Activated CD4-positive, alpha-beta T cell treated with anti-CD3 and anti-CD28 coated beads, Interleukin-2, amount 50 U/mL, for 4 hours (primary cell): ENCODE measurements around the gene GABRD.
"Not testable (repeated sequence)": the region's sequence is repeated elsewhere in the genome, so short reads cannot be mapped to it uniquely, and the experiment has no call there.

Experiments used
- DNase-seq, 2 experiments: peaks; one replicate each; pipeline ENCODE4 v3.0.0-alpha.2; 2020

Gene GABRD

GRCh38 chr1:2019172-2019543, at the start of gene GABRD:
Gene GABRD, plus strand, starts transcription at chr1:2019345. Its CDS starts 79 bp downstream, at chr1:2019424.
- no peak for DNase-seq

GRCh38 chr1:1969505-1969900, 49.6 kb upstream of the GABRD start:
- no peak for DNase-seq

GRCh38 chr1:1969953-1970716, 49.0 kb upstream of the GABRD start:
- no peak for DNase-seq

GRCh38 chr1:1971017-1971416, 48.1 kb upstream of the GABRD start:
- no peak for DNase-seq

GRCh38 chr1:1971688-1972087, 47.5 kb upstream of the GABRD start:
- no peak for DNase-seq

- no peak for DNase-seq
These were observed 46.0 kb upstream of the GABRD start for GRCh38 chr1:1972976-1973715.

- no peak for DNase-seq
These were observed 45.2 kb upstream of the GABRD start for GRCh38 chr1:1973716-1974642.

GRCh38 chr1:1974834-1975233, 44.3 kb upstream of the GABRD start:
- no peak for DNase-seq

GRCh38 chr1:1975535-1975934, 43.6 kb upstream of the GABRD start:
- no peak for DNase-seq

- no peak for DNase-seq
These were observed 43.1 kb upstream of the GABRD start for GRCh38 chr1:1976031-1976430.

GRCh38 chr1:1978108-1978507, 41.0 kb upstream of the GABRD start:
- no peak for DNase-seq

GRCh38 chr1:1978690-1979481, 40.3 kb upstream of the GABRD start:
- DNase-seq = not testable (repeated sequence)

- no peak for DNase-seq
These were observed 39.5 kb upstream of the GABRD start for GRCh38 chr1:1979482-1980165.

- no peak for DNase-seq
These were observed 38.5 kb upstream of the GABRD start for GRCh38 chr1:1980467-1981141.

- no peak for DNase-seq
These were observed 38.0 kb upstream of the GABRD start for GRCh38 chr1:1981142-1981500.

- not testable (repeated sequence) for DNase-seq
These were observed 37.4 kb upstream of the GABRD start for GRCh38 chr1:1981631-1982327.

- DNase-seq = no peak
These were observed 36.5 kb upstream of the GABRD start for GRCh38 chr1:1982379-1983232.

- DNase-seq = no peak
These were observed 34.5 kb upstream of the GABRD start for GRCh38 chr1:1984560-1985070.

GRCh38 chr1:1985375-1986050, 33.6 kb upstream of the GABRD start:
- DNase-seq = no peak
